Measurements from ENCODE around the gene SCAPER.

Gene SCAPER

GRCh38 chr15:76663529-76663928, 241.6 kb downstream of the SCAPER start:
- no peak for TF ChIP-seq REST (IDR thresholded peaks at IDR 0.05; ENCODE audit: insufficient read depth in 1 of 2, low read depth in 2 of 2, low read length in 2 of 2)
- no peak for TF ChIP-seq SIN3A (IDR thresholded peaks at IDR 0.05; ENCODE audit: borderline replicate concordance, insufficient read depth, low read length)
- no peak for TF ChIP-seq FOXP2 (optimal IDR thresholded peaks at IDR 0.05; ENCODE audit: borderline replicate concordance, extremely low read depth, extremely low read length, insufficient read depth)
- no peak for TF ChIP-seq POLR2AphosphoS5 (IDR thresholded peaks at IDR 0.05; ENCODE audit: low read depth, low read length)
- no peak for TF ChIP-seq TAF1 (IDR thresholded peaks at IDR 0.05; ENCODE audit: borderline replicate concordance, insufficient read depth, low read length)

- no peak for TF ChIP-seq SIN3A (IDR thresholded peaks at IDR 0.05; ENCODE audit: borderline replicate concordance, insufficient read depth, low read length)
- TF ChIP-seq POLR2AphosphoS5 (IDR thresholded peaks at IDR 0.05; ENCODE audit: low read depth, low read length), result no peak
- TF ChIP-seq FOXP2 (optimal IDR thresholded peaks at IDR 0.05; ENCODE audit: borderline replicate concordance, extremely low read depth, extremely low read length, insufficient read depth), result no peak
- TF ChIP-seq REST (IDR thresholded peaks at IDR 0.05; ENCODE audit: insufficient read depth in 1 of 2, low read depth in 2 of 2, low read length in 2 of 2), result no peak
- no peak for TF ChIP-seq TAF1 (IDR thresholded peaks at IDR 0.05; ENCODE audit: borderline replicate concordance, insufficient read depth, low read length)
These were observed 256.3 kb downstream of the SCAPER start for GRCh38 chr15:76648732-76649444.

- no peak for TF ChIP-seq FOXP2 (optimal IDR thresholded peaks at IDR 0.05; ENCODE audit: borderline replicate concordance, extremely low read depth, extremely low read length, insufficient read depth)
- TF ChIP-seq SIN3A (IDR thresholded peaks at IDR 0.05; ENCODE audit: borderline replicate concordance, insufficient read depth, low read length), result no peak
- TF ChIP-seq POLR2AphosphoS5 (IDR thresholded peaks at IDR 0.05; ENCODE audit: low read depth, low read length), result no peak
- TF ChIP-seq REST (IDR thresholded peaks at IDR 0.05; ENCODE audit: insufficient read depth in 1 of 2, low read depth in 2 of 2, low read length in 2 of 2), result no peak
- TF ChIP-seq TAF1 (IDR thresholded peaks at IDR 0.05; ENCODE audit: borderline replicate concordance, insufficient read depth, low read length), result no peak
These were observed 257.5 kb downstream of the SCAPER start for GRCh38 chr15:76647612-76648011.

- TF ChIP-seq POLR2AphosphoS5 (IDR thresholded peaks at IDR 0.05; ENCODE audit: low read depth, low read length), result no peak
- no peak for TF ChIP-seq REST (IDR thresholded peaks at IDR 0.05; ENCODE audit: insufficient read depth in 1 of 2, low read depth in 2 of 2, low read length in 2 of 2)
- no peak for TF ChIP-seq SIN3A (IDR thresholded peaks at IDR 0.05; ENCODE audit: borderline replicate concordance, insufficient read depth, low read length)
- TF ChIP-seq TAF1 (IDR thresholded peaks at IDR 0.05; ENCODE audit: borderline replicate concordance, insufficient read depth, low read length), result no peak
- no peak for TF ChIP-seq FOXP2 (optimal IDR thresholded peaks at IDR 0.05; ENCODE audit: borderline replicate concordance, extremely low read depth, extremely low read length, insufficient read depth)
These were observed 260.5 kb downstream of the SCAPER start for GRCh38 chr15:76644646-76645045.

All from PFSK-1 (cell line).